Psoas muscle (tissue), 8 donors: ENCODE measurements around the gene PTEN. TPM values are rescaled to one million over a fixed set of nuclear protein-coding genes. Genes with fewer than 3 reads are reported as not detected.

ENCODE experiments used
- ATAC-seq, 4 donors: fragments of 200-7000 bp; cut with Tn5 transposase; one replicate each; pipeline ENCODE4 v1.9.1; 2020; ENCODE audit warnings: moderate library complexity in 3 of 4, mild to moderate bottlenecking in 2 of 4
- DNase-seq, 2 donors: peaks; one replicate each; pipeline ENCODE4 v3.0.0-alpha.2; 2020
- H3K27ac ChIP-seq: fragments of 200-600 bp; one replicate; pipeline ENCODE4 v1.8.0; 2022
- H3K27me3 ChIP-seq, 3 donors: fragments of 200-600 bp in 1 of 3; one replicate each; pipeline versions ENCODE4 v1.6.1 to v1.8.0; 2013 to 2022; ENCODE audit warnings: low read length in 2 of 3, mild to moderate bottlenecking in 2 of 3, moderate library complexity in 1 of 3; ENCODE audit not compliant: insufficient read depth in 3 of 3
- H3K36me3 ChIP-seq, 2 donors: fragments of 200-600 bp in 1 of 2; one replicate each; pipeline versions ENCODE4 v1.6.1 to v1.8.0; 2013 to 2022; ENCODE audit warnings: low read depth in 1 of 2, mild to moderate bottlenecking in 1 of 2, moderate library complexity in 1 of 2; ENCODE audit not compliant: insufficient read depth in 1 of 2
- H3K4me1 ChIP-seq: fragments of 200-600 bp; one replicate; pipeline ENCODE4 v1.8.0; 2022
- H3K4me3 ChIP-seq: fragments of 200-600 bp; one replicate; pipeline ENCODE4 v1.8.0; 2022; ENCODE audit warnings: mild to moderate bottlenecking
- H3K9me3 ChIP-seq: fragments of 200-600 bp; one replicate; pipeline ENCODE4 v1.8.0; 2022
- WGBS, 3 donors: extraction: QIAGEN DNeasy Blood & Tissue Kit; methylation state at CpG; one replicate each; pipeline versions ENCODE4 v1.1.6 to v1.1.7; 2013; 5-methylcytosine and 5-hydroxymethylcytosine counted together
- intact Hi-C, 2 donors: fragments of 100-400 bp; cut with DNase I; formaldehyde crosslinking; loops; one replicate each; pipeline versions ENCODE4 v1.11.0 to v1.14.2; 2022
- polyA plus RNA-seq, 3 donors: library from polyadenylated mRNA; stranded (reverse); fragments of 200-250 nt; gene quantifications; one replicate each; pipeline ENCODE4 v1.2.3, GENCODE V29; 2013
- total RNA-seq, 4 donors: library from RNA; stranded (reverse); fragmentation: NEBNext Ultra II Directional in 2 of 4; extraction: Animal tissue kit (Norgen Biotek cat#: 25700) in 2 of 4; gene quantifications; one replicate each; pipeline versions ENCODE4 v1.2.1 to v1.2.4, GENCODE V29; 2021 to 2023
- TF ChIP-seq, protein P1 (sequence below): fragments of 200-600 bp; IDR thresholded peaks from one replicate; pipeline ENCODE4 v1.8.0; 2022; ENCODE audit warnings: antibody characterized with exemption
- donor health status: healthy with polysubstance abuse.
- donor health status: DM: no; HTN: no; CAD: no; lungs with moderate emphysema.
- donor health status: Bipolar disorder and iron deficiency.
- donor health status: healthy.
- donor health status: DM: yes; HTN: yes; CAD: no.
- donor health status: DM: no; HTN: no; CAD: no.
- donor health status: DM: no; HTN: no; CAD: no.
- donor health status: DM: yes; HTN: yes; CAD: no.

Gene PTEN
- total and polyA plus RNA-seq, 7 donors, result 13.7 to 51.9 (median 29.8) TPM

DNA sequence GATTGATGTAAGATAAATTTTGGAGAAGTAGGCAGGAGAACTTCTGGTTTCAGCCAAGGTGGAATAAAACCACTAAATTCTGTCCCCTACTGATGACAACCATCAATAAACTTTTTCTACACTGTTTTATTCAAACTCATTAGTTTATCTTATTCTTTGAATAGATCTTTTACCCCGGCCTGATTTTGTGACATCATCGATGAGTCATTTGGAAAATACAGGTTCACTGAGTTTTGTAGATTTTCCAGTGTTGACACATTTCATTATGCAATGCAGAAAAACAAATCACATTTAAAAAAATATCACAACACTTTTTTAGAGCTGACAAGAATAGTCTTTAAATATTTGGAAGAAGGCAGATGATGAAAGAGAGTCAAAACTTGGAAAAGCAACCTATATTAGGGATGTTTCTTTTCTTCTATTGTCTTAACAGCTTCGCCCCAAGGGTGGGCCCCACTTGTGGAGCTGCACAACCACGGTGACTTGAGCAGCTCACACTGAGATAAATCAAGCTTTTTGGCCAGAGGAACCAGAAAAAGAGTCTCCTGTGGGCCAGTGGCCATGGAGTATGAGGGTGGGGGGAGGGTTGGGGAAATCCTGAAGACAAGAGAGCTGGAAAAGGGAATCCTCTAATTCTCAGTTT is 112.8 kb downstream of the PTEN start:
- H3K27ac ChIP-seq, result no peak overlapping the region
- H3K27me3 ChIP-seq, result no peaks in the 10 kb centered on the region
- no peaks in the 10 kb centered on the region for H3K4me1 ChIP-seq
- TF ChIP-seq, protein P1, sequence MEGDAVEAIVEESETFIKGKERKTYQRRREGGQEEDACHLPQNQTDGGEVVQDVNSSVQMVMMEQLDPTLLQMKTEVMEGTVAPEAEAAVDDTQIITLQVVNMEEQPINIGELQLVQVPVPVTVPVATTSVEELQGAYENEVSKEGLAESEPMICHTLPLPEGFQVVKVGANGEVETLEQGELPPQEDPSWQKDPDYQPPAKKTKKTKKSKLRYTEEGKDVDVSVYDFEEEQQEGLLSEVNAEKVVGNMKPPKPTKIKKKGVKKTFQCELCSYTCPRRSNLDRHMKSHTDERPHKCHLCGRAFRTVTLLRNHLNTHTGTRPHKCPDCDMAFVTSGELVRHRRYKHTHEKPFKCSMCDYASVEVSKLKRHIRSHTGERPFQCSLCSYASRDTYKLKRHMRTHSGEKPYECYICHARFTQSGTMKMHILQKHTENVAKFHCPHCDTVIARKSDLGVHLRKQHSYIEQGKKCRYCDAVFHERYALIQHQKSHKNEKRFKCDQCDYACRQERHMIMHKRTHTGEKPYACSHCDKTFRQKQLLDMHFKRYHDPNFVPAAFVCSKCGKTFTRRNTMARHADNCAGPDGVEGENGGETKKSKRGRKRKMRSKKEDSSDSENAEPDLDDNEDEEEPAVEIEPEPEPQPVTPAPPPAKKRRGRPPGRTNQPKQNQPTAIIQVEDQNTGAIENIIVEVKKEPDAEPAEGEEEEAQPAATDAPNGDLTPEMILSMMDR, result no peak
- ATAC-seq (no peak), DNase-seq (no peak)
- 72 to 74% (median 72%) methylated on average over 4 of the region's 4 CpGs for WGBS, 3 donors
- H3K36me3 ChIP-seq, result no peaks in the 10 kb centered on the region
- no peaks in the 10 kb centered on the region for H3K9me3 ChIP-seq
- intact Hi-C loops, result no loop called here
- no peak overlapping the region for H3K4me3 ChIP-seq

DNA sequence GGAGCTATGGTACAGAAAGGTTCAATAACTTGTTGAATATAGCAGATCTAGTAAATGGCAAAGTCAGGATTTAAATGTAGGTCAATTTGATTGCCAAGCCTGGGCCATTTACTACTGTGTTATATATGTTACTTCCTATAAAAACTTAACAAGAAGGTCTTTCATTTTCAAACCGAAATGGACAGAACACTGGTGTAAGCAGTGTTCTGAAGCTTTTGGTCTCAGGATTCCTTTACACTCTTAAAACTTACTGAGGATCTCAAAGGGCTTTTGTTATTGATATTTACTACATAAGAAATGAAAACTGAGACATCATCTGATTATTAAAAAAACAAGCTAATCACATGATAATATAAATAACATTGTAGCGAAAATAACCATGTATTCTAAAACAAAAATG is 114.7 kb downstream of the PTEN start:
- Histone ChIP-seq H3K36me3 (no peaks in the 10 kb centered on the region), H3K4me3 (no peak overlapping the region), H3K4me1 (no peaks in the 10 kb centered on the region), H3K27ac (no peak overlapping the region), H3K27me3 (no peaks in the 10 kb centered on the region), H3K9me3 (no peaks in the 10 kb centered on the region)
- DNase-seq (no peak), ATAC-seq (no peak)
- 91 to 93% (median 91%) methylated on average over 2 of the region's 2 CpGs for WGBS, 3 donors
- intact Hi-C loops, result no loop called here
- TF ChIP-seq, protein P1, result no peak

DNA sequence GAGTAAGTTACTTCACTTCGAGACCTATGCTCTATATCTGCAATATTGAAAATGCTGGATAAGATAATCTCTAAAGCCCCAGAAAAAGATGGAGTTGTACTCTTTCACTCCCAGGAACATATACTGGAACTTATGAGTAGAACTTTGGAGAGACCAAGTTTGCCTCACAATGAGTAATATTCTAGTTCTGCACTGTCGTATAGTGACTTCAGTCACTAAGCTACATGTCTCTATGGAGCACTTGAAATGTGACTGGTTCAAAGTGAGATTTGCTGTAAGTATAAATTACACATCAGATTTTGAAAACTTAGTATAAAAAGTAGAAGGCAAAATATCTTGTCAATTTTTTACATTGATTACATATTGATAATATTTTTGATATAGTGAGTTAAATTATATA is 116.4 kb downstream of the PTEN start:
- Histone ChIP-seq H3K4me1 (no peaks in the 10 kb centered on the region), H3K4me3 (no peak overlapping the region), H3K9me3 (no peaks in the 10 kb centered on the region), H3K27ac (no peak overlapping the region), H3K36me3 (no peaks in the 10 kb centered on the region), H3K27me3 (no peaks in the 10 kb centered on the region)
- DNase-seq (no peak), ATAC-seq (no peak)
- intact Hi-C loops, result no loop called here
- 92 to 95% (median 93%) methylated on average over 2 of the region's 2 CpGs for WGBS, 3 donors
- TF ChIP-seq, protein P1, result no peak

DNA sequence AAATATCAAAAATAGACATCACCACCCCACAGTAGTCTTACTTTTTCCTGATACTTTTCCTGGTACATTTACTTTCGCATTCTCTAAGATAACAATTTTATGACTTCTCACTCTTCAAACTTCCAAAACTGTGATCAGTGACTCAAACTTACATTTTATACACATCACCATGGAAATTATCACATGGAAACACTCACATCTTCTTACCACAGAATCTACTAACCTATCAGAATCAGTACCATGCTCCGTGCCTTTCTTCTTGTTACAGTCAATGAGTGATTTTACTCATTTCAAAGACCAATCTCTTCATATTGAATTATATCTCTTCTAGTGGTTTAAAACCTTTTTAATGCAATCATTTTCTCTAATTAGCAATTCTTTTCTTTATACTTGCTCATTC is 120.3 kb downstream of the PTEN start:
- no peak overlapping the region for H3K27ac ChIP-seq
- H3K36me3 ChIP-seq, result no peaks in the 10 kb centered on the region
- WGBS, 3 donors, result 96 to 98% (median 97%) methylated on average over 2 of the region's 2 CpGs
- no peak overlapping the region for H3K4me3 ChIP-seq
- no peaks in the 10 kb centered on the region for H3K9me3 ChIP-seq
- DNase-seq (no peak), ATAC-seq (no peak)
- no peaks in the 10 kb centered on the region for H3K27me3 ChIP-seq
- no peaks in the 10 kb centered on the region for H3K4me1 ChIP-seq
- intact Hi-C loops, result no loop called here
- TF ChIP-seq, protein P1, result no peak

DNA sequence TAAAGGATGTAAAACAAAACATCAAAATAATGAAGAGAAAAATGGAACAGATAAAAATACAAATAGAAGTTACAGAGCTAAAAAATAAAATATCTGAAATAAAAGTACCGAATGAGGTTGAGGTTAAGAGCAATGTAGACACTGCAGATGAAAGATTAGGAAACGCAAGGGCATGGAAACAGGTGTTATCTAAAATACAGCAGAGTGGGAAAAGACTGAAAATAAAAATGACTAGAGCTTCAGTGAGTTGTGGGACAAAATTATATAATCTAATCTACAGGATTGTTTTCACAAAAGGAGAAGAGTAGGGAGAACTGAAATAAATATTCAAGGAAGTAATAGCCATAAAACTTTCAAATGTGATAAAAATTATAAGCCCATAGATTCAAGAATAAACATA is 123.8 kb downstream of the PTEN start:
- TF ChIP-seq, protein P1, result no peak
- ATAC-seq, result no peak
- Histone ChIP-seq H3K27me3 (no peaks in the 10 kb centered on the region), H3K27ac (no peak overlapping the region), H3K36me3 (no peaks in the 10 kb centered on the region), H3K4me1 (no peaks in the 10 kb centered on the region), H3K9me3 (no peaks in the 10 kb centered on the region), H3K4me3 (no peak overlapping the region)
- intact Hi-C loops, result no loop called here
- no peak for DNase-seq
- 86 to 90% (median 86%) methylated on average over 2 of the region's 2 CpGs for WGBS, 3 donors
